Right lobe of liver (tissue), 6 donors: Measurements from ENCODE around the gene ERC1. TPM values are rescaled to one million over a fixed set of nuclear protein-coding genes. Genes with fewer than 3 reads are reported as not detected.

Experiments
- ATAC-seq, 4 donors: fragments of 200-7000 bp; cut with Tn5 transposase; one replicate each; pipeline ENCODE4 v1.9.1; 2020; ENCODE audit warnings: mild to moderate bottlenecking in 4 of 4, moderate library complexity in 4 of 4
- DNase-seq, 3 donors: peaks; one replicate each; pipeline ENCODE4 v3.0.0-alpha.2; 2020
- H3K27ac ChIP-seq, 3 donors: fragments of 200-600 bp; one replicate each; pipeline ENCODE4 v1.8.0; 2022
- H3K27me3 ChIP-seq, 2 donors: fragments of 200-600 bp; one replicate each; pipeline ENCODE4 v1.8.0; 2022
- H3K36me3 ChIP-seq, 4 donors: fragments of 200-600 bp; sonication (generic) in 1 of 4; one replicate each; pipeline versions ENCODE4 v1.5.1 to v1.8.0; 2017 to 2022; ENCODE audit warnings: control low read depth in 1 of 4
- H3K4me1 ChIP-seq, 4 donors: fragments of 200-600 bp; sonication (generic) in 1 of 4; one replicate each; pipeline versions ENCODE4 v1.5.1 to v1.8.0; 2017 to 2022; ENCODE audit warnings: control low read depth in 1 of 4
- H3K4me3 ChIP-seq, 3 donors: fragments of 200-600 bp; one replicate each; pipeline ENCODE4 v1.8.0; 2022
- H3K9me3 ChIP-seq, 4 donors: fragments of 200-600 bp; sonication (generic) in 1 of 4; one replicate each; pipeline versions ENCODE4 v1.5.1 to v1.8.0; 2017 to 2022; ENCODE audit warnings: control low read depth in 1 of 4
- POLR2A ChIP-seq: fragments of 450-650 bp; IDR thresholded peaks from one replicate; pipeline ENCODE4 v1.6.1; 2017; ENCODE audit warnings: antibody characterized with exemption, mild to moderate bottlenecking
- WGBS: methylation state at CpG from one replicate; pipeline ENCODE4 v1.1.6; 2018; ENCODE audit warnings: low coverage, low lambda C conversion rate; ENCODE audit not compliant: insufficient coverage; ENCODE audit errors: missing lambda C conversion rate; 5-methylcytosine and 5-hydroxymethylcytosine counted together
- intact Hi-C, 2 donors: fragments of 100-400 bp; cut with DNase I; formaldehyde crosslinking; loops; one replicate each; pipeline versions ENCODE4 v1.11.2 to v1.14.1; 2022
- total RNA-seq, 6 experiments: library from RNA; depleted of rRNA in 2 of 6; stranded (reverse); fragments of >200 nt in 2 of 6; fragmentation: NEBNext Ultra II Directional in 3 of 6; extraction: Animal tissue kit (Norgen Biotek cat#: 25700) in 3 of 6; gene quantifications; one replicate each; pipeline versions ENCODE4 v1.1.0 to v1.2.4, GENCODE V29; 2016 to 2023
- TF ChIP-seq, protein P1 (sequence below), 4 donors: fragments of 200-600 bp in 3 of 4; fragments of 450-650 bp in 1 of 4; IDR thresholded peaks; one replicate each; pipeline versions ENCODE4 v1.5.1 to v1.8.0; 2016 to 2022; ENCODE audit warnings: antibody characterized with exemption in 4 of 4, mild to moderate bottlenecking in 2 of 4
- donor health status: DM: no; HTN: yes; CAD: no.
- donor health status: DM: no; HTN: no; CAD: no.
- donor health status: DM: no; HTN: no; CAD: no.
- donor health status: DM: no; HTN: yes; CAD: no.
- donor health status: DM: no; HTN: yes; CAD: no.

The ERC1 gene
- total RNA-seq, 6 experiments from 2014 or later = 24.8 to 30.8 (median 28.6) TPM

GRCh38 chr12:1108276-1108675, 117.3 kb downstream of the ERC1 start:
- Histone ChIP-seq H3K27ac (no peak overlapping the region), H3K36me3 (peaks cover 0 to 22% (median 2%) of the 10 kb centered on the region in 4 donors), H3K4me3 (no peak overlapping the region), H3K4me1 (no peaks in the 10 kb centered on the region), H3K9me3 (no peaks in the 10 kb centered on the region), H3K27me3 (no peaks in the 10 kb centered on the region)
- intact Hi-C loops = no loop called here
- 100% methylated on average over 1 of the region's 1 CpG for WGBS
- TF ChIP-seq POLR2A = no peak
- TF ChIP-seq, protein P1, sequence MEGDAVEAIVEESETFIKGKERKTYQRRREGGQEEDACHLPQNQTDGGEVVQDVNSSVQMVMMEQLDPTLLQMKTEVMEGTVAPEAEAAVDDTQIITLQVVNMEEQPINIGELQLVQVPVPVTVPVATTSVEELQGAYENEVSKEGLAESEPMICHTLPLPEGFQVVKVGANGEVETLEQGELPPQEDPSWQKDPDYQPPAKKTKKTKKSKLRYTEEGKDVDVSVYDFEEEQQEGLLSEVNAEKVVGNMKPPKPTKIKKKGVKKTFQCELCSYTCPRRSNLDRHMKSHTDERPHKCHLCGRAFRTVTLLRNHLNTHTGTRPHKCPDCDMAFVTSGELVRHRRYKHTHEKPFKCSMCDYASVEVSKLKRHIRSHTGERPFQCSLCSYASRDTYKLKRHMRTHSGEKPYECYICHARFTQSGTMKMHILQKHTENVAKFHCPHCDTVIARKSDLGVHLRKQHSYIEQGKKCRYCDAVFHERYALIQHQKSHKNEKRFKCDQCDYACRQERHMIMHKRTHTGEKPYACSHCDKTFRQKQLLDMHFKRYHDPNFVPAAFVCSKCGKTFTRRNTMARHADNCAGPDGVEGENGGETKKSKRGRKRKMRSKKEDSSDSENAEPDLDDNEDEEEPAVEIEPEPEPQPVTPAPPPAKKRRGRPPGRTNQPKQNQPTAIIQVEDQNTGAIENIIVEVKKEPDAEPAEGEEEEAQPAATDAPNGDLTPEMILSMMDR (IDR thresholded peaks at IDR 0.05) = no peak
- ATAC-seq (peak in 2 of 4 donors; percentile 33 to 43), DNase-seq (no peak)

GRCh38 chr12:1115484-1116231, 124.6 kb downstream of the ERC1 start:
- Histone ChIP-seq H3K4me1 (no peaks in the 10 kb centered on the region), H3K9me3 (no peaks in the 10 kb centered on the region), H3K27ac (no peak overlapping the region), H3K4me3 (no peak overlapping the region), H3K36me3 (peaks cover 0 to 6% (median 2%) of the 10 kb centered on the region in 4 donors), H3K27me3 (no peaks in the 10 kb centered on the region)
- no peak for DNase-seq
- intact Hi-C loops = loop anchor here in 1 of 2 donors (10.0 kb wide), 1 partner anchor 469 kb away; no protein-coding TSS in a partner anchor
- no peak for TF ChIP-seq POLR2A
- WGBS = 64% methylated on average over 4 of the region's 4 CpGs
- no peak for ATAC-seq

- 60% methylated on average over 6 of the region's 6 CpGs for WGBS
- Histone ChIP-seq H3K9me3 (no peaks in the 10 kb centered on the region), H3K4me1 (no peaks in the 10 kb centered on the region), H3K4me3 (no peak overlapping the region), H3K27ac (no peak overlapping the region), H3K36me3 (peaks cover 0 to 3% (median 0%) of the 10 kb centered on the region in 4 donors), H3K27me3 (no peaks in the 10 kb centered on the region)
- ATAC-seq (no peak), DNase-seq (no peak)
- TF ChIP-seq POLR2A = no peak
- TF ChIP-seq, protein P1 (IDR thresholded peaks at IDR 0.05) = no peak
- intact Hi-C loops = loop anchor here in 1 of 2 donors (10.0 kb wide), 1 partner anchor 467 kb away; no protein-coding TSS in a partner anchor
Observed at GRCh38 chr12:1117371-1117770, 126.3 kb downstream of the ERC1 start.

- ATAC-seq = peak; percentile 90 to 96 (median 94)
- Histone ChIP-seq H3K36me3 (peaks cover 0 to under 1% (median 0%) of the 10 kb centered on the region in 4 donors), H3K27me3 (no peaks in the 10 kb centered on the region), H3K4me1 (no peaks in the 10 kb centered on the region), H3K27ac (no peak overlapping the region), H3K4me3 (no peak overlapping the region), H3K9me3 (no peaks in the 10 kb centered on the region)
- 21% methylated on average over 5 of the region's 5 CpGs for WGBS
- no peak for TF ChIP-seq POLR2A
- TF ChIP-seq, protein P1 (IDR thresholded peaks at IDR 0.05) = peak; percentile 93 to 96 (median 94)
- DNase-seq = peak in 2 of 3 donors; percentile 44 to 69
- intact Hi-C loops = loop anchor here in 1 of 2 donors (10.0 kb wide), 1 partner anchor 467 kb away; no protein-coding TSS in a partner anchor
Observed at GRCh38 chr12:1117970-1118563, 127.0 kb downstream of the ERC1 start.

DNA sequence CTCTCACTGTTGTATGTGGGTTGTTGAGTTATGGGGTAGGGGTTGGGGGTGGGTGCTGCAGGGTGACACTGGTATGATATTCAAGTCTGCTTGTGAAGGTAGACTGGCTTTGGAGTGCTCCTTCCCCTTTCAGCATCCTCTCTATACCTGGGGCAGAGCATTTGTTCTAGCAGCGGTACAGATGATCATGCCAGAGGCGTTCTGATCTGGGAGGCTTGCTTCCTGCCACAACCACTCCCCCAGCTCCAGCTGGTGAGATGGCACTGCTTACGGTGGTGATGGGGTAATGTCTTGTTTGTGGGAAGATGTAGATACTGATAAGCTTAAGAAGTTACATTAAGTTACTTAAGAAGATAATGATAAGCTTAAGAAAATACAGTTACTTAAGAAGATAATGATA, 131.8 kb downstream of the ERC1 start:
- no peak for ATAC-seq

More for the DNA sequence above, 131.8 kb downstream of the ERC1 start:
- no peak overlapping the region for H3K27ac ChIP-seq
- 93% methylated on average over 3 of the region's 3 CpGs for WGBS
- no peaks in the 10 kb centered on the region for H3K4me1 ChIP-seq
- intact Hi-C loops = no loop called here
- H3K27me3 ChIP-seq = no peaks in the 10 kb centered on the region
- H3K36me3 ChIP-seq = no peaks in the 10 kb centered on the region
- no peaks in the 10 kb centered on the region for H3K9me3 ChIP-seq
- TF ChIP-seq, protein P1 (IDR thresholded peaks at IDR 0.05) = no peak
- no peak for TF ChIP-seq POLR2A
- H3K4me3 ChIP-seq = no peak overlapping the region
- DNase-seq = no peak
